D341Med (cell line): ENCODE measurements around the gene MPC1.

Experiments used
- DNase-seq: peaks from one replicate; pipeline ENCODE4 v3.0.0; 2012; ENCODE audit warnings: low spot score

Gene MPC1

DNA sequence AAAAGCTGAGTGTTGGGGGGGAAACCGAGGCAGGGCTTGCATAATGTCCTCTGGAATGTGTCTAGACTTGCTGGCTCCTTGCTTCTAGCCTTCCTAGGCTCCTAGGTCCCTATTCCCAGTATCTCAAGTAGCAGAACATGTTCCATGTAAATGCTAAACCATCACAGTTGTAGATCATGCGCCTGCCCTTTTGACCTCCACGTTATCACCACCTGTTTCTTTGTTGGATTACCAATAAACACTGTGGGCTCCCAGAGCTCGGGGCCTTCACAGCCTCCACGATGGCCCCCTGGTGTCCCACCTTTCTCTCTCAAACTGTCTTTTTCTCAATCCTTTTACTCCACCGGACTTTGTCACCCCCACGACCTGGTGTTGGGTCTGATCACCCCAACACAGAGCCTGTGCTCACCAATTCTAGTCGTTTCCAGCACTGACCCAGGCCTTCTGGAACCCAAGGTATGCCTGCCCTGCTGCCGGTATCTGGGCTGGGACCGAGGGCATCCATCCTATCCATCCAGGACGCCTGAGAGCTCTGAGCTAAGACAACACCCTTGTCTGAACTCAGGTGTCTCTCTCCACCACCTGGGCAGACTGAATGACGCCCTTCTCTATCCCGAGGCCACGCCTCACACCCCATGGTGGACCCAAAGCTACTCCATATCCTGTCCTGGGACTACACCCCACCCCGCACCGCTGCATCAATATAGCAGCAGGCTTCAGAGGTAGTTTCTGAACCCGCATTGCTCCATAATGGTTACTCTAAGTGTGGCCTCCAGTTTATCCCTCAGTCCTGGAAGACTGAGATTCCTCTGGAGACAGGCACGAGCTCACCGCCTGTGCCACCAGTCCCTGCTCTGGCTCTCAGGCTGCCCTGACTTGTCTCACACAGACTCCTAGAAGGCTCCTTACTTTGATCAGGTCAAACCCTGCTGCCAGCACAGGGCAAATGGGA lies 65.2 kb downstream of the MPC1 start:
- no peak for DNase-seq

DNA sequence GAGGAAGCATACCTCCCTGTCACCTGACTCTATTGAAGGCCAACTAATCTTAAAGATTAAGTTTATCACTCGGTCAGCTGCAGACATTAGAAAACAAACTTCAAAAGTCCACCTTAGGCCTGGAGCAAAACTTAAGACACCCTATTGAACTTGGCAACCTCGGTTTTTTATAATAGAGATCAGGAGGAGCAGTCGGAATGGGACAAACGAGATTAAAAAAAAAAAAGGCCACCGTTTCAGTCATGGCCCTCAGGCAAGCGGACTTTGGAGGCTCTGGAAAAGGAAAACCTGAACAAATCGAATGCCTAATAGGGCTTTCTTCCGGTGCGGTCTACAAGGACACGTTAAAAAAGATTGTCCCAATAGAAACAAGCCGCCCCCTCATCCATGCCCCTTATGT lies 67.3 kb downstream of the MPC1 start:
- DNase-seq = no peak
